Activated naive CD4-positive, alpha-beta T cell treated with Interleukin-2 at 50 U/mL for 16 hours (primary cell): Measurements from ENCODE around the gene OSTM1.
"Not testable (repeated sequence)": the region's sequence is repeated elsewhere in the genome, so short reads cannot be mapped to it uniquely, and the experiment has no call there.

Experiments
- DNase-seq: peaks from one replicate; pipeline ENCODE4 v3.0.0-alpha.2; 2020

OSTM1 gene

GRCh38 chr6:108013787-108014439 is 60.6 kb downstream of the OSTM1 start:
- no peak for DNase-seq

GRCh38 chr6:108009894-108010293 is 64.6 kb downstream of the OSTM1 start:
- DNase-seq = no peak

GRCh38 chr6:108009258-108009657 is 65.3 kb downstream of the OSTM1 start:
- not testable (repeated sequence) for DNase-seq

GRCh38 chr6:108008363-108008762 is 66.2 kb downstream of the OSTM1 start:
- DNase-seq = no peak

GRCh38 chr6:108005961-108006360 is 68.6 kb downstream of the OSTM1 start:
- DNase-seq = no peak

- no peak for DNase-seq
Observed at GRCh38 chr6:108004861-108005260, 69.7 kb downstream of the OSTM1 start.

- no peak for DNase-seq
Observed at GRCh38 chr6:108002365-108003221, 71.9 kb downstream of the OSTM1 start.

- DNase-seq = no peak
Observed at GRCh38 chr6:108001696-108002231, 72.8 kb downstream of the OSTM1 start.

- DNase-seq = not testable (repeated sequence)
Observed at GRCh38 chr6:108000259-108000658, 74.3 kb downstream of the OSTM1 start.

GRCh38 chr6:107999341-107999740 is 75.2 kb downstream of the OSTM1 start:
- no peak for DNase-seq

- no peak for DNase-seq
Observed at GRCh38 chr6:107991772-107992550, 82.6 kb downstream of the OSTM1 start.
